Pancreas (tissue), 10 donors: Measurements from ENCODE around the gene ZNF446. TPM values are rescaled to one million over a fixed set of nuclear protein-coding genes. Genes with fewer than 3 reads are reported as not detected.

Experiments
- ATAC-seq, 4 donors: fragments of 200-7000 bp; cut with Tn5 transposase; one replicate each; pipeline versions ENCODE4 v1.8.0 to v1.9.1; 2020; ENCODE audit warnings: mild to moderate bottlenecking in 4 of 4, moderate library complexity in 4 of 4
- DNase-seq, 6 donors: peaks; one replicate each; pipeline ENCODE4 v3.0.0-alpha.2; 2020
- FAIRE-seq: peaks from 2 replicates; lab custom pipeline; 2012; peaks lifted over from hg19 to GRCh38; lab: Jason Lieb, UNC
- H3K27ac ChIP-seq, 4 donors: fragments of 200-600 bp; sonication (generic); 1 replicate in 3 of 4; 2 replicates in 1 of 4; pipeline versions ENCODE4 v1.5.0 to v1.8.0; 2020
- H3K27me3 ChIP-seq, 4 donors: fragments of 200-600 bp; one replicate each; pipeline ENCODE4 v1.8.0; 2021
- H3K36me3 ChIP-seq, 3 donors: fragments of 200-600 bp; sonication (generic) in 1 of 3; one replicate each; pipeline versions ENCODE4 v1.5.0 to v1.8.0; 2020 to 2021
- H3K4me1 ChIP-seq, 3 donors: fragments of 200-600 bp; one replicate each; pipeline ENCODE4 v1.8.0; 2021
- H3K4me3 ChIP-seq, 4 donors: fragments of 200-600 bp; sonication (generic) in 2 of 4; one replicate each; pipeline versions ENCODE4 v1.5.0 to v1.8.0; 2020 to 2021
- H3K9me3 ChIP-seq, 4 donors: fragments of 200-600 bp; one replicate each; pipeline ENCODE4 v1.8.0; 2021
- WGBS, 2 donors: extraction: QIAGEN DNeasy Blood & Tissue Kit; methylation state at CpG; one replicate each; pipeline ENCODE4 v1.1.7; 2013; 5-methylcytosine and 5-hydroxymethylcytosine counted together
- intact Hi-C, 3 donors: fragments of 100-400 bp; cut with DNase I; formaldehyde crosslinking; loops; one replicate each; pipeline versions ENCODE4 v1.11.1 to v1.14.2; 2022
- polyA plus RNA-seq, 2 donors: library from polyadenylated mRNA; stranded (reverse); fragments of 200-250 nt; gene quantifications; one replicate each; pipeline ENCODE4 v1.2.3, GENCODE V29; 2013
- total RNA-seq, 6 donors: library from RNA; stranded (reverse); fragmentation: NEBNext Ultra II Directional in 4 of 6; extraction: Animal tissue kit (Norgen Biotek cat#: 25700) in 4 of 6; gene quantifications; one replicate each; pipeline versions ENCODE4 v1.2.1 to v1.2.4, GENCODE V29; 2021 to 2023
- TF ChIP-seq, protein P1 (sequence below), 4 donors: fragments of 200-600 bp; sonication (generic) in 3 of 4; IDR thresholded peaks; one replicate each; pipeline versions ENCODE4 v1.5.0 to v1.8.0; 2021; ENCODE audit warnings: antibody characterized with exemption in 4 of 4
- donor health status: healthy with polysubstance abuse.
- donor health status: DM: no; HTN: no; CAD: no; lungs with moderate emphysema.
- donor health status: DM: no; HTN: no; CAD: no.
- donor health status: control.
- donor health status: control.
- donor health status: Bipolar disorder and iron deficiency.
- donor health status: DM: yes; HTN: yes; CAD: no.
- donor health status: DM: no; HTN: no; CAD: no.
- donor health status: DM: no; HTN: no; CAD: no.
- donor health status: DM: yes; HTN: yes; CAD: no.

The ZNF446 gene
- total and polyA plus RNA-seq, 8 donors = 4.4 to 23.6 (median 5.9) TPM

DNA sequence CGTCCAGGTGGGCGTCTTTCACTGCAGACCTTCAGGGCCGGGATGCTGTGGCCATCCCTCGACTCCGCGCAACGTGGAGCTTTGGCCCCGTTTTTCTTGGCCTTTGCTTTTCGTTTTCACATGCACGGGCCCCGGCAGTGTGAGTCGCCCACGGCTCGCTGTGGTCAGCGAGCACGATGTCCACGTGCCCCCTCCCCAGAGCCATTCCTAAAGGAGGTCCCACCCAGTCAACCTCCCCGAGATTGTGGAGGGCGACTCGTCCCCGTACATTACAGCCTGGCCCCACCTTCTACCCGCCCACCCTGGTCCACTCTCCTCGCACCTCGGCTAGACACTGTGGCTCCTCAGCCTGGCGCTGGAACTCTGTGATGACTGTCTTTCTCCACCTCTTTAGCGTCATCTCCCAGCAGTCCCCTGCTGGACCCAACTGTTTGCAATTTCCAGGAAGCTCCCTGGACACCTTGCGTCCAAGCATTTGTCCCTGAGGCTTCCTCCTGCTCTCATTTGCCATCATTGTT lies 405 bp downstream of the ZNF446 start:
- H3K9me3 ChIP-seq = no peaks in the 10 kb centered on the region
- no peaks in the 10 kb centered on the region for H3K27me3 ChIP-seq
- ATAC-seq (peak in 1 of 4 donors; percentile 20), FAIRE-seq (no peak), DNase-seq (no peak)
- intact Hi-C loops = no loop called here
- H3K27ac ChIP-seq = peak overlapping the region; percentile 84 to 89 (median 86)
- peaks cover 0 to 10% (median 0%) of the 10 kb centered on the region in 3 donors for H3K4me1 ChIP-seq
- H3K4me3 ChIP-seq = peak overlapping the region; percentile 32 to 67 (median 63)
- H3K36me3 ChIP-seq = peaks cover 0 to 18% (median 8%) of the 10 kb centered on the region in 3 donors
- TF ChIP-seq, protein P1, sequence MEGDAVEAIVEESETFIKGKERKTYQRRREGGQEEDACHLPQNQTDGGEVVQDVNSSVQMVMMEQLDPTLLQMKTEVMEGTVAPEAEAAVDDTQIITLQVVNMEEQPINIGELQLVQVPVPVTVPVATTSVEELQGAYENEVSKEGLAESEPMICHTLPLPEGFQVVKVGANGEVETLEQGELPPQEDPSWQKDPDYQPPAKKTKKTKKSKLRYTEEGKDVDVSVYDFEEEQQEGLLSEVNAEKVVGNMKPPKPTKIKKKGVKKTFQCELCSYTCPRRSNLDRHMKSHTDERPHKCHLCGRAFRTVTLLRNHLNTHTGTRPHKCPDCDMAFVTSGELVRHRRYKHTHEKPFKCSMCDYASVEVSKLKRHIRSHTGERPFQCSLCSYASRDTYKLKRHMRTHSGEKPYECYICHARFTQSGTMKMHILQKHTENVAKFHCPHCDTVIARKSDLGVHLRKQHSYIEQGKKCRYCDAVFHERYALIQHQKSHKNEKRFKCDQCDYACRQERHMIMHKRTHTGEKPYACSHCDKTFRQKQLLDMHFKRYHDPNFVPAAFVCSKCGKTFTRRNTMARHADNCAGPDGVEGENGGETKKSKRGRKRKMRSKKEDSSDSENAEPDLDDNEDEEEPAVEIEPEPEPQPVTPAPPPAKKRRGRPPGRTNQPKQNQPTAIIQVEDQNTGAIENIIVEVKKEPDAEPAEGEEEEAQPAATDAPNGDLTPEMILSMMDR (IDR thresholded peaks at IDR 0.05) = no peak
- 3 to 5% methylated on average over 27 of the region's 27 CpGs for WGBS, 2 donors

DNA sequence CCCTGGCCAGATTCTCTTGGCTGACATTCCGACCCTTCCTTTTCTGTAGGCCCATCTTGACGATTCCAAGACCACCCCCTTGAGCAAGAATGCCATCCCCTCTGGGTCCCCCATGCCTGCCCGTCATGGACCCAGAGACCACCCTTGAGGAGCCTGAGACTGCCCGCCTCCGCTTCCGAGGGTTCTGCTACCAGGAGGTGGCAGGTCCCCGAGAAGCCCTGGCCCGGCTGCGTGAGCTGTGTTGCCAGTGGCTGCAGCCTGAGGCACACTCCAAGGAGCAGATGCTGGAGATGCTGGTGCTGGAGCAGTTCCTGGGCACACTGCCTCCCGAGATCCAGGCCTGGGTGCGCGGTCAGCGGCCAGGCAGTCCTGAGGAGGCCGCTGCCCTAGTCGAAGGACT lies 978 bp downstream of the ZNF446 start:
- 86 to 91% methylated on average over 15 of the region's 15 CpGs for WGBS, 2 donors
- intact Hi-C loops = no loop called here

DNA sequence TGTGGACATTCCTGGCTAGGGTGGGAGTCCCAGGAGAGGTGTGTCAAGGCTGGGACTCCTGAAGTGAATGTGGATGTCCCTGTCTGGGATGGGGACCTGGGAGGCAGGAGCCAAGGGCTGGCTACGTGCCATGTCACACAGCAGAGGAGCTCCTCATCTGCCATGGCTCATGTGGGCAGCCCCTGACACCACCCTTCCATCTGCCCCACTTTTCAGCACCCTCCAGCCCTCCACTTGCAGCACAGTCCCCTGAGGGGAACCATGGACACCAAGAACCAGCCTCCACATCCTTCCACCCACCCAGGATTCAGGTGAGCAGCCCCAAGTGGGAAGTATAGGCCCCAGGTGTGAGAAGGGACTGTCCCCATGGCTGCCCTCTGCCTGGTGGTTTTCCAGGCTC lies 1.7 kb downstream of the ZNF446 start:
- TF ChIP-seq, protein P1 (IDR thresholded peaks at IDR 0.05) = no peak
- no peaks in the 10 kb centered on the region for H3K27me3 ChIP-seq
- H3K9me3 ChIP-seq = no peaks in the 10 kb centered on the region
- peak in 2 of 6 donors; percentile 49 to 69 for DNase-seq
- peaks cover 0 to 11% (median 0%) of the 10 kb centered on the region in 3 donors for H3K36me3 ChIP-seq
- no peak for FAIRE-seq
- peaks cover 0 to 10% (median 0%) of the 10 kb centered on the region in 3 donors for H3K4me1 ChIP-seq
- WGBS, 2 donors = 100% methylated on average over 1 of the region's 1 CpG
- intact Hi-C loops = no loop called here
- no peak overlapping the region for H3K27ac ChIP-seq
- no peak overlapping the region for H3K4me3 ChIP-seq
- no peak for ATAC-seq

More for the DNA sequence above, 978 bp downstream of the ZNF446 start:
- TF ChIP-seq, protein P1 (IDR thresholded peaks at IDR 0.05) = no peak
- H3K9me3 ChIP-seq = no peaks in the 10 kb centered on the region
- ATAC-seq = no peak
- peak overlapping the region in 3 of 4 donors; percentile 86 to 89 (median 86) for H3K27ac ChIP-seq
- peaks cover 0 to 10% (median 0%) of the 10 kb centered on the region in 3 donors for H3K4me1 ChIP-seq
- peaks cover 0 to 16% (median 2%) of the 10 kb centered on the region in 3 donors for H3K36me3 ChIP-seq
- no peak overlapping the region for H3K4me3 ChIP-seq
- H3K27me3 ChIP-seq = no peaks in the 10 kb centered on the region
- no peak for FAIRE-seq
- peak in 1 of 6 donors; percentile 56 for DNase-seq

DNA sequence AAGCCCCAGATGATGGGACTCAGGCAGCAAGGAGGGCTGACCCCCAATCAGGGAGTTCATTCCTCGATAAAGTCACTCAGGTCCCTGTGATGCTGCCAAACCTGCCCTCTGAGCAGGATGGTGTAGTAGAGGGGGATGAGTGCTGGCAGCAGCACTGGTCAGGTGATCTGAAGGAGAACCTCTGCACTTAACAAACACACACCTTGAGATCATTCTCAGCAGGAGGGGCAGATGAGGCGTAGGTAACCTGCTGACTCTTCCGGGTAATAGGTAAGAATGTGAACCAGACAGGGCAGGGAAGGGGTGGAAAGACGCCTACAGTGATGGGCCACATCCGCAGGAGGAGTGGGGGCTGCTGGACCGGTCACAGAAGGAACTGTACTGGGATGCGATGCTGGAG lies 3.2 kb downstream of the ZNF446 start:
- peaks cover 0 to 10% (median 0%) of the 10 kb centered on the region in 3 donors for H3K4me1 ChIP-seq
- WGBS, 2 donors = 91 to 93% methylated on average over 7 of the region's 7 CpGs
- FAIRE-seq (no peak), DNase-seq (no peak), ATAC-seq (no peak)
- H3K4me3 ChIP-seq = no peak overlapping the region
- H3K27me3 ChIP-seq = no peaks in the 10 kb centered on the region
- intact Hi-C loops = no loop called here
- TF ChIP-seq, protein P1 (IDR thresholded peaks at IDR 0.05) = no peak
- H3K27ac ChIP-seq = no peak overlapping the region
- H3K36me3 ChIP-seq = peaks cover 0 to 11% (median 0%) of the 10 kb centered on the region in 3 donors
- H3K9me3 ChIP-seq = no peaks in the 10 kb centered on the region
